ENCODE measurements around the gene NELFCD.

DNA sequence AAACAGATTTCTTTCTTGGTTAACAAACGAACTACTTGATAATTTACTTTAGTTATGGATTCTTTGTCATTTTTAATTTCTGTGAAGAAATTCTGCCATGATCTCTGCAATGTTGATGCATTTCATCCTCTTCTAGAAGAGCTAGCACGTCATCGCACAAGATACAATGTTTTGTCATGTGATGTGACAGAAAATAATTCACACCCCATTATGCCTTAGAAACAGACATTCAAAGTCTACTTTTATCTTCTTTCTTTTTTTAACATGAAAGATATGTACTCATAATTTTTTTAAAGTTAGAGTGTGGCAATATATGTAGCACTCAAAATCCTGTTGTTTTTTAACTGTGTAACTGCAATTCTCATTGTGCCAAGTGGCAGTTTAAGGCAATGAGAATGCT is 39.6 kb upstream of the NELFCD start:
- TF ChIP-seq ZNF558 (tag by site-specific recombination; IDR thresholded peaks at IDR 0.05): no peak
- no peak for TF ChIP-seq KLF10 (tag by site-specific recombination; IDR thresholded peaks at IDR 0.05)
- TF ChIP-seq, protein P1, sequence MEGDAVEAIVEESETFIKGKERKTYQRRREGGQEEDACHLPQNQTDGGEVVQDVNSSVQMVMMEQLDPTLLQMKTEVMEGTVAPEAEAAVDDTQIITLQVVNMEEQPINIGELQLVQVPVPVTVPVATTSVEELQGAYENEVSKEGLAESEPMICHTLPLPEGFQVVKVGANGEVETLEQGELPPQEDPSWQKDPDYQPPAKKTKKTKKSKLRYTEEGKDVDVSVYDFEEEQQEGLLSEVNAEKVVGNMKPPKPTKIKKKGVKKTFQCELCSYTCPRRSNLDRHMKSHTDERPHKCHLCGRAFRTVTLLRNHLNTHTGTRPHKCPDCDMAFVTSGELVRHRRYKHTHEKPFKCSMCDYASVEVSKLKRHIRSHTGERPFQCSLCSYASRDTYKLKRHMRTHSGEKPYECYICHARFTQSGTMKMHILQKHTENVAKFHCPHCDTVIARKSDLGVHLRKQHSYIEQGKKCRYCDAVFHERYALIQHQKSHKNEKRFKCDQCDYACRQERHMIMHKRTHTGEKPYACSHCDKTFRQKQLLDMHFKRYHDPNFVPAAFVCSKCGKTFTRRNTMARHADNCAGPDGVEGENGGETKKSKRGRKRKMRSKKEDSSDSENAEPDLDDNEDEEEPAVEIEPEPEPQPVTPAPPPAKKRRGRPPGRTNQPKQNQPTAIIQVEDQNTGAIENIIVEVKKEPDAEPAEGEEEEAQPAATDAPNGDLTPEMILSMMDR (tag by site-specific recombination; IDR thresholded peaks at IDR 0.05): no peak
- TF ChIP-seq, protein P2, sequence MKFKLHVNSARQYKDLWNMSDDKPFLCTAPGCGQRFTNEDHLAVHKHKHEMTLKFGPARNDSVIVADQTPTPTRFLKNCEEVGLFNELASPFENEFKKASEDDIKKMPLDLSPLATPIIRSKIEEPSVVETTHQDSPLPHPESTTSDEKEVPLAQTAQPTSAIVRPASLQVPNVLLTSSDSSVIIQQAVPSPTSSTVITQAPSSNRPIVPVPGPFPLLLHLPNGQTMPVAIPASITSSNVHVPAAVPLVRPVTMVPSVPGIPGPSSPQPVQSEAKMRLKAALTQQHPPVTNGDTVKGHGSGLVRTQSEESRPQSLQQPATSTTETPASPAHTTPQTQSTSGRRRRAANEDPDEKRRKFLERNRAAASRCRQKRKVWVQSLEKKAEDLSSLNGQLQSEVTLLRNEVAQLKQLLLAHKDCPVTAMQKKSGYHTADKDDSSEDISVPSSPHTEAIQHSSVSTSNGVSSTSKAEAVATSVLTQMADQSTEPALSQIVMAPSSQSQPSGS (tag by site-specific recombination; IDR thresholded peaks at IDR 0.05; ENCODE audit: low read depth): no peak
- TF ChIP-seq ZNF600 (tag by site-specific recombination; IDR thresholded peaks at IDR 0.05): no peak
- no peak for TF ChIP-seq ZNF544 (tag by site-specific recombination; IDR thresholded peaks at IDR 0.05)
- TF ChIP-seq, protein P3, sequence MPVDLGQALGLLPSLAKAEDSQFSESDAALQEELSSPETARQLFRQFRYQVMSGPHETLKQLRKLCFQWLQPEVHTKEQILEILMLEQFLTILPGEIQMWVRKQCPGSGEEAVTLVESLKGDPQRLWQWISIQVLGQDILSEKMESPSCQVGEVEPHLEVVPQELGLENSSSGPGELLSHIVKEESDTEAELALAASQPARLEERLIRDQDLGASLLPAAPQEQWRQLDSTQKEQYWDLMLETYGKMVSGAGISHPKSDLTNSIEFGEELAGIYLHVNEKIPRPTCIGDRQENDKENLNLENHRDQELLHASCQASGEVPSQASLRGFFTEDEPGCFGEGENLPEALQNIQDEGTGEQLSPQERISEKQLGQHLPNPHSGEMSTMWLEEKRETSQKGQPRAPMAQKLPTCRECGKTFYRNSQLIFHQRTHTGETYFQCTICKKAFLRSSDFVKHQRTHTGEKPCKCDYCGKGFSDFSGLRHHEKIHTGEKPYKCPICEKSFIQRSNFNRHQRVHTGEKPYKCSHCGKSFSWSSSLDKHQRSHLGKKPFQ (tag by site-specific recombination; IDR thresholded peaks at IDR 0.05): no peak
- TF ChIP-seq SP2 (tag by site-specific recombination; IDR thresholded peaks at IDR 0.05): no peak
- TF ChIP-seq ZNF529 (tag by site-specific recombination; IDR thresholded peaks at IDR 0.05; ENCODE audit: insufficient replicate concordance): no peak
- TF ChIP-seq ZNF707 (tag by site-specific recombination; IDR thresholded peaks at IDR 0.05): no peak
- no peak for TF ChIP-seq BCL11A (tag by site-specific recombination; IDR thresholded peaks at IDR 0.05; ENCODE audit: low read depth)

Data from HEK293 (cell line).